Right cardiac atrium (tissue), 5 donors: ENCODE measurements around the gene PCDHGC5. TPM values are rescaled to one million over a fixed set of nuclear protein-coding genes. Genes with fewer than 3 reads are reported as not detected.

ENCODE experiments used
- ATAC-seq, 2 donors: fragments of 200-7000 bp; cut with Tn5 transposase; one replicate each; pipeline versions ENCODE4 v1.8.0 to v1.9.1; 2020; ENCODE audit warnings: moderate library complexity in 2 of 2, mild to moderate bottlenecking in 1 of 2
- DNase-seq, 3 donors: peaks; one replicate each; pipeline ENCODE4 v3.0.0-alpha.2; 2020
- H3K27ac ChIP-seq: one replicate; pipeline ENCODE4 v1.5.1; 2013; ENCODE audit warnings: mild to moderate bottlenecking, low read length, control low read depth, moderate library complexity
- H3K27me3 ChIP-seq: one replicate; pipeline ENCODE4 v1.6.1; 2013; ENCODE audit not compliant: control insufficient read depth, insufficient read depth
- H3K4me1 ChIP-seq: one replicate; pipeline ENCODE4 v1.6.1; 2013; ENCODE audit warnings: low read length; ENCODE audit not compliant: control insufficient read depth, insufficient read depth
- H3K4me3 ChIP-seq: one replicate; pipeline ENCODE4 v1.5.1; 2013; ENCODE audit warnings: low read length, control low read depth
- H3K9me3 ChIP-seq: one replicate; pipeline ENCODE4 v1.6.1; 2013; ENCODE audit warnings: low read length; ENCODE audit not compliant: control insufficient read depth
- WGBS: extraction: QIAGEN DNeasy Blood & Tissue Kit; methylation state at CpG from one replicate; pipeline ENCODE4 v1.1.7; 2013; 5-methylcytosine and 5-hydroxymethylcytosine counted together
- intact Hi-C, 4 donors: fragments of 100-400 bp; cut with DNase I; formaldehyde crosslinking; loops; one replicate each; pipeline versions ENCODE4 v1.11.0 to v1.14.0; 2022 to 2023
- polyA plus RNA-seq: library from polyadenylated mRNA; stranded (reverse); fragments of 200-250 nt; gene quantifications from one replicate; pipeline ENCODE4 v1.2.3, GENCODE V29; 2013
- total RNA-seq, 4 donors: library from RNA; stranded (reverse); fragmentation: NEBNext Ultra II Directional; extraction: Animal tissue kit (Norgen Biotek cat#: 25700); gene quantifications; one replicate each; pipeline ENCODE4 v1.2.1, GENCODE V29; 2021
- donor health status: healthy with polysubstance abuse.
- donor health status: DM: no; HTN: yes; CAD: no.
- donor health status: DM: no; HTN: no; CAD: no.
- donor health status: DM: no; HTN: yes; CAD: no; lungs with severe emphysema.
- donor health status: DM: yes; HTN: yes; CAD: no.

The PCDHGC5 gene
- total and polyA plus RNA-seq, 5 donors = 1.4 to 2.3 (median 1.4) TPM

DNA sequence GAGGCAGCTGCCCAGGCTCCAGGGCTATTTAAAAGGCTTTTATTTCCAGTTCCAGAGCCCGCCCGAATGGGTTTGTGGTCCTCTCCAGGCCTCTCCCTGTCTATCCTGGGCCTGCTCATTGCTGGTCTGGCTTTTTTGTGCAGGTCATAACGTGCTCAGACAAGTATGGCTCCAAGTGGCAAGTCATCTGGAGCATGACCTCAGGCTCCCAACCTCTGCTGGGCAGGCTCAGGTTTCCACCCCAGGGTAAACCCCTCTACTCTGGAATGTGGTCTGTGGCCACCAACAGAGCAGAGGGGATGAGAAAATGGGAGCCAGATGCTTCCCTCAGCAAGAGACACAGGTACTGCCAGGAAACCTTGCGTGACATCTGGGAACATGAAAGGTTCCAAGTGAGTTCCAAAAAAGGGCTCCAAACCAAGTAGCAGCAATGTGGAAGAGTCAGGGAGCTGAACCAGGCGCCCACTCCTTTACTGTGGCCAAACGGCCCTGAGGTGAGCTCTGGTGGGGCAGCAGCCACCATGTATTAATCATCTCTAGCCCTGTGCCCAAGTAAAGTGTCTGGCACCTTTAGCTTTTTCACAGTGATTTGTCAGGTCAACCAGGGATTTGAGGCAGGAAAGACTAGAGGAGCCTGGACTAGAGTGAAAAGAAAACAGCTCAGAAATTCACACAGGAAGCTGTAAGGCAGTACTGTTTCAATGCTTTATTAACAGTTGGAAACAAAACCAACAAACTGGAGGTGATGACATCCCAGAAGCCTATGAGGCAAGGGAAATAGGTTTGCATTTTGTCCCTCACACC is 25.7 kb downstream of the PCDHGC5 start:
- Histone ChIP-seq H3K4me3 (peak overlapping the region; percentile 57), H3K9me3 (no peaks in the 10 kb centered on the region), H3K27ac (peak overlapping the region; percentile 61), H3K4me1 (peaks cover 20% of the 10 kb centered on the region), H3K27me3 (no peaks in the 10 kb centered on the region)
- intact Hi-C loops = no loop called here
- ATAC-seq (peak in 1 of 2 donors; percentile 0), DNase-seq (no peak)
- WGBS = 56% methylated on average over 6 of the region's 6 CpGs

DNA sequence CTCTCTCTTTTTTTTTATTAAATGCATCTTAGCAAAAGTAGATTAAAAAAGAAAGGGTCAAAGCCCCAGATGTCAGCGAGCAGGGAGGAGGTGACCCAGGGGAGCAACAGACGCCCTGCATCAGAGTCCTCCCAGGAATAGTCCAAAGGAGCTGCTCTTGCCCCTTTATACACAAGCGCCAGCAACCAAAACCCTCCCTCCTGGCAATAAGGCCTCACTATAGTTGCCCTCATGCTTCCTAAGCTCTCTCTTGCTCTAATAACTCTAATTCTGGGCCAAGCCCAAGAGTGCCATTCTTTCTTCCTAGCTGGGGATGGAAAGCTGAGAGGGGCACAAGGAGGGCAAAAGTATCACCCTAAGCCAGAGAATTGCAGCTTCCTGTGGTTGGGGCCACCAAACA is 26.3 kb downstream of the PCDHGC5 start:
- 69% methylated on average over 3 of the region's 3 CpGs for WGBS
- Histone ChIP-seq H3K4me1 (peaks cover 17% of the 10 kb centered on the region), H3K27me3 (no peaks in the 10 kb centered on the region), H3K9me3 (no peaks in the 10 kb centered on the region), H3K27ac (no peak overlapping the region), H3K4me3 (no peak overlapping the region)
- ATAC-seq (no peak), DNase-seq (no peak)
- intact Hi-C loops = no loop called here

DNA sequence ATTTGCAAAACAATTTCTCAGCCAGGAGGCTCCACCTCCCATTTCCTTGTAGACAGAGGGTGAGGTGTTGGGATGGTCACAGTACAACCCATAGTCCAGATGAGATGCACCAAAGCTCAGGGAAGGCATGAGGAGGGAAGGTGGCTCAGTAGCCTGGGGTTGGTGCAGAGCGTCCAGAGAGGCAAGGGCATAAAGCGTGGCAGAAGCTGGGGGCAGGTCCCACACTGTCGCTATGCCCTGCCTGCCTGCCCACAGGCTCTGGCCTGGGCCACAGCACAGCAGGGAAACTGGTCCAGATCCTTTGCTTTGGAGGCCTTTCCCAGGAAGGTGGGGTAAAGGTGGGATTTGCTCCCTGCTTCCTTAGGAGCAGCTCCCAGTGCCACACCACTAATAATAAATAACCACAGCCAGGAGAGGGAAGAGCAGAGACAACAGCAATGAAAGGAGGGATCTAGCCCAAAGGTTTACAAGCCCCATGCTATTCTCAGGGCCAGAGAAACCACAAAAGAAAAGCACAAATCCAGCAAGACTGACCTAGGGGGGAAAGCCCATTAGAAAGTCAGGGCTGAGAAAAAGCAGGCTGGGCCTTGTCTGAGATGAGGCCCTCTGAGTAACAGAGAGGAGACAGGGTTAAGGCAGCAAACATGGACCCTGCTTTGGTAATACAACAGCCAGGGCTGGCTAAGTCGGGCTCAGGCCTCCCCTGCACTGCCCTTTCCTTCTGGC is 27.2 kb downstream of the PCDHGC5 start:
- Histone ChIP-seq H3K9me3 (no peaks in the 10 kb centered on the region), H3K4me1 (peaks cover 20% of the 10 kb centered on the region), H3K4me3 (no peak overlapping the region), H3K27me3 (no peaks in the 10 kb centered on the region), H3K27ac (peak overlapping the region; percentile 39)
- DNase-seq (no peak), ATAC-seq (no peak)
- intact Hi-C loops = no loop called here
- WGBS = 87% methylated on average over 4 of the region's 4 CpGs

DNA sequence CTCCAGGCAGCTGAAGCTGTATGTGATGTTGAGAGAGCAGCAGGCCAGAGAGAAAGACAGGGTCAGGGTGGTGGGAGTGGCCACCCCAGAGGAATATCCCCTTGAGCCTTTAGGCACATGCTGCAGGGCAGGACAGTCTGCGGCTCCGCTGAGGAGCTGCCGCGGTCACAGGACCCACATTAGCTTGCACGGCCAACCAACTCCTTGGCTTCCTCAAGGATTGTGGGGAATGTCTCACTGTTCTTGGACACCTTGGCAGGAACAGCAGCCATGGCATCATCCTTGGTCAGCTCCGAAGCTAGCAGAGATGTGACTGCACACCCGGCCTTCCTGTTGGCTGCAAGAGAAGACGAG is 27.8 kb downstream of the PCDHGC5 start:
- peaks cover 23% of the 10 kb centered on the region for H3K4me1 ChIP-seq
- no peak overlapping the region for H3K4me3 ChIP-seq
- DNase-seq = peak; percentile 64 to 78 (median 74)
- H3K27ac ChIP-seq = peak overlapping the region; percentile 39
- WGBS = 66% methylated on average over 8 of the region's 8 CpGs
- no peaks in the 10 kb centered on the region for H3K9me3 ChIP-seq
- ATAC-seq = no peak
- intact Hi-C loops = no loop called here
- no peaks in the 10 kb centered on the region for H3K27me3 ChIP-seq

DNA sequence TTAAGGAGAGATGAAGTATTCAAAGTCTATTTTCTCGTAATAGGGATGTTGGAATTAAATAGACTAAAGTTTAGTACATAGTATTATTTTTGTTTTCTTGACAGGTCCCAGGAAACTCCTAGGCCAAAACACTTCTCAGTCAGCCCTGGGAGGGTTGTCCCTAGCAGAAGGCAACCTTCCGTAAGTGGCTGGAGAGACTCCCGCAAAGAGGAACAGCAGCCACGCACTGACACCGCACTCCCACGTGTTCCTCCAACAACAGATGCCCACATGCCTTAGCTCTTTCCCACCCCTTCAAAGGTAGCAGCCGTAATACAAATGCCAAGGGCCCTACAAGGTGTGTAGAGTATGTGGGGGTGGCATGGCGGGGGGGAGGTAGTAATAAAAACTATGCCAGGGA is 28.4 kb downstream of the PCDHGC5 start:
- 81% methylated on average over 8 of the region's 8 CpGs for WGBS
- intact Hi-C loops = no loop called here
- H3K4me3 ChIP-seq = no peak overlapping the region
- no peak for DNase-seq
- H3K27me3 ChIP-seq = no peaks in the 10 kb centered on the region
- peaks cover 23% of the 10 kb centered on the region for H3K4me1 ChIP-seq
- H3K27ac ChIP-seq = no peak overlapping the region
- H3K9me3 ChIP-seq = no peaks in the 10 kb centered on the region
- no peak for ATAC-seq

GRCh38 chr5:141517880-141518617 is 29.2 kb downstream of the PCDHGC5 start:
- Histone ChIP-seq H3K9me3 (no peaks in the 10 kb centered on the region), H3K4me1 (peaks cover 25% of the 10 kb centered on the region), H3K27ac (no peak overlapping the region), H3K4me3 (no peak overlapping the region), H3K27me3 (no peaks in the 10 kb centered on the region)
- DNase-seq = no peak
- WGBS = 75% methylated on average over 11 of the region's 11 CpGs
- no peak for ATAC-seq
- intact Hi-C loops = no loop called here

GRCh38 chr5:141518618-141519015 is 29.7 kb downstream of the PCDHGC5 start:
- no peak overlapping the region for H3K4me3 ChIP-seq
- intact Hi-C loops = no loop called here
- peaks cover 25% of the 10 kb centered on the region for H3K4me1 ChIP-seq
- whole genome bisulfite sequencing = 100% methylated on average over 1 of the region's 1 CpG
- DNase-seq (no peak), ATAC-seq (no peak)
- H3K9me3 ChIP-seq = no peaks in the 10 kb centered on the region
- H3K27ac ChIP-seq = no peak overlapping the region
- no peaks in the 10 kb centered on the region for H3K27me3 ChIP-seq

DNA sequence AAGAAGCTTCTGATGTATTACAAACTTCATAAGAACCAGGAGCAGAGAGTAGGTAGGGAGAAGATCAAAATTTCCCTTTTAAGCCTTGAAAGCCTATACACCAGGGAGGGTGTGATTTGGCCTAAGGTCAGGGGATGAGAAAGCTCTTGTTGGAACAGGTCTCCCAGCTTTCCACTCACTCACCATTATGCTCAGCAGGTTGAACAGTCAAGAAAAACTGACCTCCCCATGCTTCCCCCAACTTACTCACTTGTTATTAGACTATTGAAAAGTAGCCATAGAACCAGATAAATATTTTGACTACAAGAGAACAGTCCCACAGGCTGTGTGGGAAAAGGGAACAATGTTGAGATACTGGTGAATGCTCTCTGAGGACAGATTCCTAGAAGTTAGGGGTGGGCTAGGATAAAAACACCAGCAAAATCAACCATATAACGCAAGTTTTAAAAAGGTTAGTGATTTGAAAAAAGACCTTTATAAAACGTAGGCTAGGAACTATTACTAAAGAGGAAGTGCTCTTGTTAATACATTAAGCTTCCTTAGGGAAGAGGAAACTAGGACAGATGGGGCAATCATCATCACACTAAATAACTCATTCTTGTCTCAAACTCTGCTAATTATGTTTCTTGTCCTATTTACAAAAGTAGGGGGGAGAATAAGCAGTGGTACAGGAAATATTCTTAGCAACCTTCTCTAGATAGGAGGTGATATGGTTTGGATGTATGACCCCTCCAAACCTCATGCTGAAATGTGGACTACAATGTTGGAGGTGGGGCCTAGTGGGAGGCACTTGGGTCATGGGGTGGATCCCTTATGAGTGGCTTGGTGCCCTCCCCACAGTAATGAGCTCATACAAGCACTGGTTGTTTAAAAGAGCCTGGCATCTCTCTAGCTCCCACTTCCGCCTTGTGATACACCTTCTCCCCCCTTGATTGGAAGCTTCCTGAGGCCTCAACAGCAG is 31.0 kb downstream of the PCDHGC5 start:
- Histone ChIP-seq H3K4me1 (peaks cover 18% of the 10 kb centered on the region), H3K9me3 (no peaks in the 10 kb centered on the region), H3K27ac (peak overlapping the region; percentile 75), H3K27me3 (no peaks in the 10 kb centered on the region), H3K4me3 (no peak overlapping the region)
- intact Hi-C loops = loop anchor here (5.0 to 10.0 kb wide), 5 partner anchors 43 to 105 kb away; partner anchors contain the start of genes PCDHGA11 (in 2 of the 4), PCDHGC3 (in 2 of the 4), PCDHGA10 (in 1 of the 4) and PCDHGA12 (in 1 of the 4)
- no peak for DNase-seq
- whole genome bisulfite sequencing = 56% methylated on average over 3 of the region's 3 CpGs
- no peak for ATAC-seq

DNA sequence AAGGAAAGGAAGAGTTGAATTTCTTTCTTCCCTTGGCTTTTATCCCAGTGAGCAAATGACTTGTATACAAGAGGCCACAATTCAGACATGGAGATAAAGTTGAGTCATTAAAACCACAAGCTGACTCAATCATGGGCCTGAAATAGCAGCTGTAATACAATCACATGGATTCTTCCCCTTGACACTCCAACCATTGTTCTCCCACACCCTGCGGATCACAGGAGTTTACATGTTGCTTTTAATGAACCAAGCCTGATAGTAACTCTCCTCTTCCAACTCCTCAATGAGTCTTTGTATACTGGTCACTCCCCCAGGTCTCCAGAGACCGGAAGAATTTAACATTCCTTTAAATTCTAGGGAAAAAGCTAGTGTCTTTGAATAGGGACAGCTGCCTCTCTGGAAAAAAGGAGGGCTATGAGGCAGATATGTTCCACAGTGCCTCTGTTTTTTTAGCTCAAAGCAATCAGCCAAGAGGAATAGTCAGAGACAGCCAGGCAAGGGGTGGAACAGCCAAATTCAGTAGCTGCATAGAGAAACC is 32.4 kb downstream of the PCDHGC5 start:
- peak overlapping the region; percentile 95 for H3K27ac ChIP-seq
- ATAC-seq (peak; percentile 81 to 93), DNase-seq (peak in 1 of 3 donors; percentile 66)
- no peaks in the 10 kb centered on the region for H3K9me3 ChIP-seq
- no peak overlapping the region for H3K4me3 ChIP-seq
- intact Hi-C loops = loop anchor here (5.0 to 10.0 kb wide), 5 partner anchors 44 to 107 kb away; partner anchors contain the start of genes PCDHGA11 (in 2 of the 4), PCDHGC3 (in 2 of the 4), PCDHGA10 (in 1 of the 4) and PCDHGA12 (in 1 of the 4)
- H3K4me1 ChIP-seq = peaks cover 15% of the 10 kb centered on the region
- H3K27me3 ChIP-seq = no peaks in the 10 kb centered on the region
- WGBS = 25% methylated on average over 2 of the region's 2 CpGs

- WGBS = 25% methylated on average over 2 of the region's 2 CpGs
- peak overlapping the region; percentile 22 for H3K27ac ChIP-seq
- H3K4me3 ChIP-seq = no peak overlapping the region
- no peaks in the 10 kb centered on the region for H3K9me3 ChIP-seq
- DNase-seq (no peak), ATAC-seq (no peak)
- intact Hi-C loops = loop anchor here (5.0 to 10.0 kb wide), 5 partner anchors 45 to 108 kb away; partner anchors contain the start of genes PCDHGA11 (in 2 of the 4), PCDHGC3 (in 2 of the 4), PCDHGA10 (in 1 of the 4) and PCDHGA12 (in 1 of the 4)
- no peaks in the 10 kb centered on the region for H3K27me3 ChIP-seq
- H3K4me1 ChIP-seq = peaks cover 11% of the 10 kb centered on the region
Measured at GRCh38 chr5:141522301-141522700, 33.4 kb downstream of the PCDHGC5 start.
